Type B pancreatic cell (in vitro differentiated cells): ENCODE measurements around the gene SART3. TPM values are rescaled to one million over a fixed set of nuclear protein-coding genes. Genes with fewer than 3 reads are reported as not detected.
"Not testable (repeated sequence)": the region's sequence is repeated elsewhere in the genome, so short reads cannot be mapped to it uniquely, and the experiment has no call there.

Source experiments
- DNase-seq: peaks from one replicate; pipeline ENCODE4 v3.0.0; 2021; ENCODE audit warnings: mixed read lengths; ENCODE audit not compliant: unreplicated experiment; ENCODE audit errors: extremely low spot score
- H3K27ac Mint-ChIP-seq: 2 replicates; pipeline ENCODE4 v1.8.0; 2021; ENCODE audit warnings: mild to moderate bottlenecking, mixed read lengths
- H3K27me3 Mint-ChIP-seq: 2 replicates; pipeline ENCODE4 v1.8.0; 2021; ENCODE audit warnings: mixed read lengths
- H3K36me3 Mint-ChIP-seq: 2 replicates; pipeline ENCODE4 v1.8.0; 2021; ENCODE audit warnings: mixed read lengths
- H3K4me1 Mint-ChIP-seq: one replicate; pipeline ENCODE4 v1.8.0; 2021; ENCODE audit warnings: mixed read lengths; ENCODE audit not compliant: unreplicated experiment
- H3K4me3 Mint-ChIP-seq: 2 replicates; pipeline ENCODE4 v1.8.0; 2021; ENCODE audit warnings: mild to moderate bottlenecking, mixed read lengths
- H3K9me3 Mint-ChIP-seq: 2 replicates; pipeline ENCODE4 v1.8.0; 2021; ENCODE audit warnings: mixed read lengths
- CTCF ChIP-seq: fragments of 200-600 bp; sonication (generic); conservative IDR thresholded peaks from 2 replicates; pipeline ENCODE4 v1.5.0; 2021; ENCODE audit warnings: antibody characterized with exemption, mild to moderate bottlenecking
- total RNA-seq: library from RNA; stranded (reverse); gene quantifications from 2 replicates; pipeline ENCODE4 v1.2.1, GENCODE V29; 2021; ENCODE audit warnings: low replicate concordance

SART3 gene
- total RNA-seq, 1 donor from 2014 or later, result 72.6 TPM

- H3K27me3 Mint-ChIP-seq, result no peaks in the 10 kb centered on the region
- no peak for TF ChIP-seq CTCF
- no peak for DNase-seq
- H3K4me1 Mint-ChIP-seq, result peaks cover 11% of the 10 kb centered on the region
- H3K36me3 Mint-ChIP-seq, result no peaks in the 10 kb centered on the region
- no peaks in the 10 kb centered on the region for H3K9me3 Mint-ChIP-seq
- no peak overlapping the region for H3K4me3 Mint-ChIP-seq
- no peak overlapping the region for H3K27ac Mint-ChIP-seq
Measured at GRCh38 chr12:108591267-108591980, 30.5 kb upstream of the SART3 start.

DNA sequence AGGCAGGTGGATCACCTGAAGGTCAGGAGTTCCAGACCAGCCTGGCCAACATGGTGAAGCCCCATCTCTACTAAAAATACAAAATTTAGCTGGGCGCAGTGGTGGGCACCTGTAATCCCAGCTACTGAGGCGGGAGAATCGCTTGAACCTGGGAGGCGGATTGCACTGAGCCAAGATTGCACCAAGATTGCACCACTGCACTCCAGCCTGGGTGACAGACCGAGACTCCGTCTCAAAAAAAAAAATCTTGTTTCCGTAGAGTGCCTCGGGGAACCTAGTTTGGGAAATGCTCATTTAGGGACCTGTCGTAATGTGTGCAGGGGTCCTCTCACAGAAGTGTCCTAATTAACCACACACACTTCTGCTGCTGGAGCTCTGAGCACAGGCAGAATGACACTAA is 29.5 kb upstream of the SART3 start:
- peaks cover 11% of the 10 kb centered on the region for H3K4me1 Mint-ChIP-seq
- DNase-seq, H3K4me3 Mint-ChIP-seq, H3K27ac Mint-ChIP-seq, H3K36me3 Mint-ChIP-seq, H3K27me3 Mint-ChIP-seq, H3K9me3 Mint-ChIP-seq: not testable (repeated sequence)

- no peaks in the 10 kb centered on the region for H3K27me3 Mint-ChIP-seq
- no peaks in the 10 kb centered on the region for H3K9me3 Mint-ChIP-seq
- TF ChIP-seq CTCF, result no peak
- H3K4me3 Mint-ChIP-seq, result no peak overlapping the region
- DNase-seq, result no peak
- H3K27ac Mint-ChIP-seq, result no peak overlapping the region
- peaks cover 11% of the 10 kb centered on the region for H3K4me1 Mint-ChIP-seq
- no peaks in the 10 kb centered on the region for H3K36me3 Mint-ChIP-seq
Measured at GRCh38 chr12:108589840-108590229, 28.9 kb upstream of the SART3 start.

GRCh38 chr12:108589028-108589839 is 28.3 kb upstream of the SART3 start:
- H3K36me3 Mint-ChIP-seq, result no peaks in the 10 kb centered on the region
- H3K27ac Mint-ChIP-seq, result no peak overlapping the region
- DNase-seq, result peak; percentile 77
- H3K9me3 Mint-ChIP-seq, result no peaks in the 10 kb centered on the region
- TF ChIP-seq CTCF, result no peak
- H3K27me3 Mint-ChIP-seq, result no peaks in the 10 kb centered on the region
- peaks cover 11% of the 10 kb centered on the region for H3K4me1 Mint-ChIP-seq
- peak overlapping the region; percentile 57 for H3K4me3 Mint-ChIP-seq

DNA sequence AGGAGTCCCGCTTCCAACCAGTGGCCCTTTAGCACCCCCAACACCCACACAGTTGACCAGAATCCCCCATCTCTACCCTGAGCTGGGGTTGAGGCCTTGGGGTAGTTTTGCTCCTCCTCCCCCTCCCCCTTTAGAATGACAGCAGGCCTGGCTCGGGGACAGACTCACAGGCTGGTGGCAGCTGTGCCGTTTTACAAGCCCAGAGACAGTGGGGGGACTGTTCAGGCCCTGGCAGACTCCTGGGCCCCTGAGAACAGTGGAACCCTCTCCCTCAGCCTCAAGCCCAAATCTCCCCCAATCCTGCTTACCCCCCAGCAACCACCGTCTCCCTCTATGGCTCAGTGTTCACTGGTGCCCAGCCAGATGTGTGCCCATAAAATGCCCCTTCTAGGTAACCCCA is 26.9 kb upstream of the SART3 start:
- TF ChIP-seq CTCF, result no peak
- no peak for DNase-seq
- no peak overlapping the region for H3K4me3 Mint-ChIP-seq
- H3K4me1 Mint-ChIP-seq, result peaks cover 17% of the 10 kb centered on the region
- H3K9me3 Mint-ChIP-seq, result no peaks in the 10 kb centered on the region
- no peaks in the 10 kb centered on the region for H3K27me3 Mint-ChIP-seq
- no peaks in the 10 kb centered on the region for H3K36me3 Mint-ChIP-seq
- no peak overlapping the region for H3K27ac Mint-ChIP-seq

GRCh38 chr12:108586306-108586705 is 25.3 kb upstream of the SART3 start:
- Mint-ChIP-seq H3K4me3 (no peak overlapping the region), H3K27ac (no peak overlapping the region), H3K4me1 (peaks cover 17% of the 10 kb centered on the region), H3K9me3 (no peaks in the 10 kb centered on the region), H3K36me3 (no peaks in the 10 kb centered on the region), H3K27me3 (no peaks in the 10 kb centered on the region)
- DNase-seq, result no peak
- no peak for TF ChIP-seq CTCF
